GM19193 (cell line): Measurements from ENCODE around the gene ENTPD5.

Source experiments
- POLR2A ChIP-seq: IDR thresholded peaks from 4 replicates; pipeline ENCODE4 v1.6.1; 2011; ENCODE audit not compliant: insufficient read depth, insufficient read length; ENCODE audit errors: extremely low read depth

Gene ENTPD5

GRCh38 chr14:73973497-73973896 is 45.6 kb downstream of the ENTPD5 start:
- no peak for TF ChIP-seq POLR2A

- no peak for TF ChIP-seq POLR2A
Measured at GRCh38 chr14:73968885-73969284, 50.2 kb downstream of the ENTPD5 start.

- TF ChIP-seq POLR2A: no peak
Measured at GRCh38 chr14:73965216-73965615, 53.9 kb downstream of the ENTPD5 start.

GRCh38 chr14:73961192-73961591 is 57.9 kb downstream of the ENTPD5 start:
- TF ChIP-seq POLR2A: no peak

- no peak for TF ChIP-seq POLR2A
Measured at GRCh38 chr14:73958591-73958990, 60.5 kb downstream of the ENTPD5 start.

- TF ChIP-seq POLR2A: no peak
Measured at GRCh38 chr14:73955674-73956073, 63.4 kb downstream of the ENTPD5 start.

- TF ChIP-seq POLR2A: no peak
Measured at GRCh38 chr14:73953731-73954130, 65.4 kb downstream of the ENTPD5 start.

- TF ChIP-seq POLR2A: peak; percentile 91
Measured at GRCh38 chr14:73949752-73950734, 69.0 kb downstream of the ENTPD5 start, which contains the start of the genes COQ6 and FAM161B. TSS of gene COQ6 (plus strand) at chr14:73950302. CDS start at chr14:73950333, 31 bp downstream. TSS of gene FAM161B (minus strand) at chr14:73950094. CDS start at chr14:73950026, 68 bp downstream.

- TF ChIP-seq POLR2A: no peak
Measured at GRCh38 chr14:73945159-73945670, 73.9 kb downstream of the ENTPD5 start.

- no peak for TF ChIP-seq POLR2A
Measured at GRCh38 chr14:73944432-73945158, 74.5 kb downstream of the ENTPD5 start.

GRCh38 chr14:73943083-73943482 is 76.0 kb downstream of the ENTPD5 start:
- TF ChIP-seq POLR2A: no peak

- TF ChIP-seq POLR2A: no peak
Measured at GRCh38 chr14:73942180-73942579, 76.9 kb downstream of the ENTPD5 start.

- no peak for TF ChIP-seq POLR2A
Measured at GRCh38 chr14:73937012-73937411, 82.1 kb downstream of the ENTPD5 start.

- no peak for TF ChIP-seq POLR2A
Measured at GRCh38 chr14:73936548-73936947, 82.5 kb downstream of the ENTPD5 start.

GRCh38 chr14:73935666-73936065 is 83.4 kb downstream of the ENTPD5 start:
- no peak for TF ChIP-seq POLR2A
